OCI-LY7 (cell line): Measurements from ENCODE around the gene ZNF423. TPM values are rescaled to one million over a fixed set of nuclear protein-coding genes. Genes with fewer than 3 reads are reported as not detected.

ENCODE experiments used
- BruUV-seq: library from RNA; stranded (reverse); fragments of 400-500 nt; replicated peaks from 2 replicates; lab custom pipeline; 2021; lab: Mats Ljungman, UMichigan
- CTCF ChIA-PET: fragments of 300-600 bp; sonication (Branson Sonifier 250); formaldehyde crosslinking; loops from one replicate; lab custom pipeline; 2022; ENCODE audit warnings: antibody characterized with exemption; ENCODE audit not compliant: unreplicated experiment; lab: Charles Lee
- POLR2A ChIA-PET: fragments of 300-600 bp; sonication (Branson Sonifier 250); formaldehyde crosslinking; loops from one replicate; lab custom pipeline; 2022; ENCODE audit warnings: antibody characterized with exemption; lab: Charles Lee
- DNase-seq: peaks from one replicate; pipeline ENCODE4 v3.0.0-alpha.2; 2015; ENCODE audit warnings: low spot score
- H2AFZ ChIP-seq: fragments of 200-600 bp; sonication (generic), shearing (Covaris generic); 2 replicates; pipeline ENCODE4 v1.6.1; 2014; ENCODE audit warnings: mild to moderate bottlenecking, antibody characterized with exemption, low read length, moderate library complexity
- H3K27ac ChIP-seq: fragments of 200-600 bp; sonication (generic); 2 replicates; pipeline ENCODE4 v1.5.1; 2014; ENCODE audit warnings: mixed run types, low read depth, mild to moderate bottlenecking, moderate library complexity, low read length, inconsistent platforms; ENCODE audit not compliant: poor library complexity, severe bottlenecking
- H3K36me3 ChIP-seq: fragments of 200-600 bp; sonication (generic); 2 replicates; pipeline ENCODE4 v1.6.1; 2014; ENCODE audit warnings: mild to moderate bottlenecking, antibody characterized with exemption, low read length, moderate library complexity, mixed read lengths; ENCODE audit not compliant: insufficient read depth
- H3K4me1 ChIP-seq: fragments of 200-600 bp; sonication (generic); 2 replicates; pipeline ENCODE4 v1.5.1; 2014; ENCODE audit warnings: mild to moderate bottlenecking, low read length; ENCODE audit not compliant: insufficient read depth, poor library complexity, severe bottlenecking
- H3K4me2 ChIP-seq: fragments of 200-600 bp; sonication (generic); 2 replicates; pipeline ENCODE4 v1.6.1; 2014; ENCODE audit warnings: mild to moderate bottlenecking, low read length
- H3K4me3 ChIP-seq: fragments of 200-600 bp; sonication (generic); 2 replicates; pipeline ENCODE4 v1.5.1; 2014; ENCODE audit warnings: mild to moderate bottlenecking, low read depth, low read length; ENCODE audit not compliant: poor library complexity, severe bottlenecking
- H3K79me2 ChIP-seq: fragments of 200-600 bp; sonication (generic); 2 replicates; pipeline ENCODE4 v1.6.1; 2016; ENCODE audit warnings: low read depth, mild to moderate bottlenecking, low read length, moderate library complexity, mixed read lengths; ENCODE audit not compliant: insufficient read depth
- H3K9me2 ChIP-seq: fragments of 200-600 bp; sonication (generic); 2 replicates; pipeline ENCODE4 v1.6.1; 2016; ENCODE audit warnings: mild to moderate bottlenecking, low read length, mixed read lengths; ENCODE audit not compliant: insufficient read depth
- H3K9me3 ChIP-seq: fragments of 200-600 bp; sonication (generic); 2 replicates; pipeline ENCODE4 v1.6.1; 2014; ENCODE audit warnings: mild to moderate bottlenecking, mixed run types, low read length, mixed read lengths
- H4K20me1 ChIP-seq: fragments of 200-600 bp; sonication (generic); 2 replicates; pipeline ENCODE4 v1.6.1; 2014; ENCODE audit warnings: mild to moderate bottlenecking, antibody characterized with exemption, low read length, moderate library complexity, mixed read lengths; ENCODE audit not compliant: insufficient read depth
- EZH2phosphoT487 ChIP-seq: fragments of 200-600 bp; sonication (generic); IDR thresholded peaks from 2 replicates; pipeline ENCODE4 v1.6.1; 2018; ENCODE audit warnings: low read depth, borderline replicate concordance, mild to moderate bottlenecking, mixed run types, antibody characterized with exemption, low read length, moderate library complexity, mixed read lengths
- intact Hi-C: fragments of 100-400 bp; cut with micrococcal nuclease; formaldehyde crosslinking; loops from one replicate; pipeline ENCODE4 v1.10.0; 2022; ENCODE audit not compliant: unreplicated experiment
- total RNA-seq, 2 experiments: library from RNA; depleted of rRNA in 1 of 2; stranded (reverse); fragments of >200 nt in 1 of 2; shearing (Covaris generic) in 1 of 2; gene quantifications; 2 replicates each; pipeline ENCODE4 v1.2.3, GENCODE V29; 2014 to 2022
- TF ChIP-seq, protein P1 (sequence below): fragments of 200-600 bp; sonication (generic); conservative IDR thresholded peaks from 2 replicates; pipeline ENCODE4 v1.5.1; 2014; ENCODE audit warnings: mild to moderate bottlenecking, antibody characterized with exemption, low read length, moderate library complexity, mixed read lengths

Gene ZNF423
- total RNA-seq, 2 experiments from 2014 or later = 0.09 to 0.13 TPM

DNA sequence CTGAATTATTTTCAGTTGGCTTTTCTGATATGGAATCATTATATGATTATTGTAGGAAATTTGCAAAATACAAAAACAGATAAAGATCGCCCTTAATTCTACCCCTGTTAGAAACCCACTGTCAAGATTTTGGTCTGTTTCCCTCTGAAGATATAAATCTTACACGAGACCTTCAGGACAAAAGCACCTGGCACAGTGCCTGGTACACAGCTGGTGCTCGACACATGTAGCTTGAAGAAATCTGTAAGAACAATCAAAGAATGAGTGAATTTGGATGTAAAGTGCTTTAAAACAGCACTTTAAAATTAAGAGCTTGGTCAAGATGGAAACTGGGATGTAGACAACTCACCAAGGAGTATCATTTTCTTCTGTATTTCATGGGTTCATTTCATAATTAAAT is 301.2 kb downstream of the ZNF423 start:
- Histone ChIP-seq H3K27ac (no peak overlapping the region), H4K20me1 (no peaks in the 10 kb centered on the region), H3K79me2 (no peaks in the 10 kb centered on the region), H2AFZ (no peak overlapping the region), H3K36me3 (no peaks in the 10 kb centered on the region), H3K4me2 (no peak overlapping the region), H3K9me3 (no peaks in the 10 kb centered on the region), H3K4me3 (no peak overlapping the region), H3K9me2 (no peaks in the 10 kb centered on the region), H3K4me1 (no peaks in the 10 kb centered on the region)
- intact Hi-C loops = no loop called here
- no peak for DNase-seq
- ChIA-PET CTCF (no interaction called here), POLR2A (interaction anchor here (0.6 to 1.1 kb wide), 3 partner anchors 9 to 204 kb away, joined by 3 read pairs; no protein-coding TSS in a partner anchor)
- BruUV-seq = no TSS peak
- TF ChIP-seq, protein P1, sequence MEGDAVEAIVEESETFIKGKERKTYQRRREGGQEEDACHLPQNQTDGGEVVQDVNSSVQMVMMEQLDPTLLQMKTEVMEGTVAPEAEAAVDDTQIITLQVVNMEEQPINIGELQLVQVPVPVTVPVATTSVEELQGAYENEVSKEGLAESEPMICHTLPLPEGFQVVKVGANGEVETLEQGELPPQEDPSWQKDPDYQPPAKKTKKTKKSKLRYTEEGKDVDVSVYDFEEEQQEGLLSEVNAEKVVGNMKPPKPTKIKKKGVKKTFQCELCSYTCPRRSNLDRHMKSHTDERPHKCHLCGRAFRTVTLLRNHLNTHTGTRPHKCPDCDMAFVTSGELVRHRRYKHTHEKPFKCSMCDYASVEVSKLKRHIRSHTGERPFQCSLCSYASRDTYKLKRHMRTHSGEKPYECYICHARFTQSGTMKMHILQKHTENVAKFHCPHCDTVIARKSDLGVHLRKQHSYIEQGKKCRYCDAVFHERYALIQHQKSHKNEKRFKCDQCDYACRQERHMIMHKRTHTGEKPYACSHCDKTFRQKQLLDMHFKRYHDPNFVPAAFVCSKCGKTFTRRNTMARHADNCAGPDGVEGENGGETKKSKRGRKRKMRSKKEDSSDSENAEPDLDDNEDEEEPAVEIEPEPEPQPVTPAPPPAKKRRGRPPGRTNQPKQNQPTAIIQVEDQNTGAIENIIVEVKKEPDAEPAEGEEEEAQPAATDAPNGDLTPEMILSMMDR = no peak

DNA sequence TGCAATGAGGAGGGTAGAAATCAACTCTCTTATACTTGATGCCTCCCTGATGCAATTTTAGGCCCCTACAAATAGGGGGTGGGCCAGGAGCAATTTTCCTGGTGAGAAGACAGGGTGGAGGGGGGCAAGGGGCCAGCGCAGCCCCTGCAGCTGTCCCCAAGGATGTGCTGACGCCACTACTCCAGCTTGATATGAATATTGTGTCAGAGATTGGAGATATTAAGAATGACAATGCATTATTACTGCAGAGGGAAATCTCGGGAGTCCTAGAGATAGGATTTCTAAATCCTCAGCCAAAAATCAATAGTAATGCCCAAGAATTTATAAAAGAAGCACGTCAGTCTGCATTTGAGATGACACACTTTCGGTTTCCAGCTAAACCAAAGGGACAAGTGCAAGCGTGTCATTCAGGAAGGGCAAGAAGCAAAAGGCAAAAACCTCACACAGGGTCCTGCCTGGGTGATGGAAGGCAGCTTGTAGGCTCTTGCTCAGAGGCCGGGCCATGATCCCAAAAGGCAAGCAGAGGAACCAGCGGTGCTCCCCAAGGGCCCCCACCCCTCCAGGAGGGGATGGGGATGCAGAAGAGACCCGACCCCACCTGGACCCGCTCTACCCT is 303.5 kb downstream of the ZNF423 start:
- H3K9me3 ChIP-seq = no peaks in the 10 kb centered on the region
- H3K4me1 ChIP-seq = no peaks in the 10 kb centered on the region
- no peak overlapping the region for H3K27ac ChIP-seq
- no peak overlapping the region for H3K4me3 ChIP-seq
- POLR2A ChIA-PET = interaction anchor here (0.7 to 1.0 kb wide), 3 partner anchors 15 to 890 kb away, joined by 3 read pairs; no protein-coding TSS in a partner anchor
- no peak for DNase-seq
- no peak overlapping the region for H2AFZ ChIP-seq
- no peaks in the 10 kb centered on the region for H3K9me2 ChIP-seq
- H3K4me2 ChIP-seq = no peak overlapping the region
- no peaks in the 10 kb centered on the region for H3K79me2 ChIP-seq
- H4K20me1 ChIP-seq = no peaks in the 10 kb centered on the region
- BruUV-seq = no TSS peak
- CTCF ChIA-PET = no interaction called here
- no peaks in the 10 kb centered on the region for H3K36me3 ChIP-seq
- TF ChIP-seq, protein P1 = no peak
- no peak for TF ChIP-seq EZH2phosphoT487
- intact Hi-C loops = no loop called here

DNA sequence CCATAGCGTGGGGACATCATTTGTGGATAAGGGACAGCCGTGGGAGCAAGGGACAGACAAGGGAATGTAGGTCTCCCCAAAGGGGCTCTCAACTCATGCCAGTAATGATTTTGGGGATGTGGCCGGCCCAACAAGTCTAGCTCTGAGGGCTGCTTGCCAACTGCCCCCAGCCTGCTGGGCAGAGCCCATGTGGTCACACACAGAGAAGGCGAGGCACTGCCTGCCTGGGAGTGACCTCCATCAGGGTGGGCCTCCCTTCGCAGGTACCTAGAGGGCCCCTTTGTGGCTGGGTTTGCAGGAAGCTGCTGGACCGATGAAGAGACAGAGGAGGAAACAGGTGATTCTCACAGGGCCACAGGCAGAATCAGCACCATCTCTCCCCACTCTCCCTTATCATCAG is 305.2 kb downstream of the ZNF423 start:
- no peak overlapping the region for H3K27ac ChIP-seq
- no peak overlapping the region for H3K4me3 ChIP-seq
- H3K4me2 ChIP-seq = no peak overlapping the region
- no peaks in the 10 kb centered on the region for H3K9me3 ChIP-seq
- BruUV-seq = no TSS peak
- intact Hi-C loops = no loop called here
- CTCF ChIA-PET = no interaction called here
- TF ChIP-seq EZH2phosphoT487 = no peak
- TF ChIP-seq, protein P1 = no peak
- POLR2A ChIA-PET = interaction anchor here (0.7 kb wide), 1 partner anchor 112 kb away, joined by 3 read pairs; no protein-coding TSS in a partner anchor
- no peaks in the 10 kb centered on the region for H3K9me2 ChIP-seq
- DNase-seq = no peak
- H3K79me2 ChIP-seq = no peaks in the 10 kb centered on the region
- H3K4me1 ChIP-seq = no peaks in the 10 kb centered on the region
- no peak overlapping the region for H2AFZ ChIP-seq
- no peaks in the 10 kb centered on the region for H3K36me3 ChIP-seq
- H4K20me1 ChIP-seq = no peaks in the 10 kb centered on the region
